Measurements from ENCODE around the gene ADCY5. TPM values are rescaled to one million over a fixed set of nuclear protein-coding genes. Genes with fewer than 3 reads are reported as not detected.

ADCY5 gene
- total RNA-seq, 1 experiment from 2014 or later: 0.49 TPM

GRCh38 chr3:123246866-123247265, 202.0 kb downstream of the ADCY5 start:
- Histone ChIP-seq H3K9me3 (ENCODE audit: control insufficient read depth in 1 of 2, insufficient read depth in 1 of 2, low read depth in 1 of 2, low read length in 2 of 2) (no peaks in the 10 kb centered on the region), H3K27ac (ENCODE audit: low read depth, low read length) (no peak overlapping the region), H3K79me2 (ENCODE audit: insufficient read depth, low read length) (no peaks in the 10 kb centered on the region), H3K4me3 (replicated peaks in 1 of 2; ENCODE audit: low read depth in 1 of 2, low read length in 2 of 2) (no peak overlapping the region), H3K9ac (ENCODE audit: low read length) (no peak overlapping the region), H3K4me2 (ENCODE audit: low read length) (no peak overlapping the region), H3K36me3 (ENCODE audit: control insufficient read depth in 1 of 2, insufficient read depth in 2 of 2, low read length in 2 of 2) (no peaks in the 10 kb centered on the region; a peak in 1 of 4 replicates), H4K20me1 (ENCODE audit: insufficient read depth) (no peaks in the 10 kb centered on the region), H3K4me1 (ENCODE audit: control insufficient read depth in 1 of 2, insufficient read depth in 2 of 2, low read length in 2 of 2) (no peaks in the 10 kb centered on the region), H3K27me3 (ENCODE audit: insufficient read depth, low read length) (no peaks in the 10 kb centered on the region), H2AFZ (ENCODE audit: low read depth, low read length, poor library complexity, severe bottlenecking) (no peak overlapping the region), H3K9me2 (ENCODE audit: insufficient read depth) (no peaks in the 10 kb centered on the region)
- intact Hi-C loops (cut with micrococcal nuclease): loop anchor here (10.0 kb wide), 1 partner anchor 392 kb away; no protein-coding TSS in a partner anchor
- POLR2A ChIA-PET: no interaction called here
- TF ChIP-seq JUND (IDR thresholded peaks at IDR 0.05) (no peak), ATF3 (IDR thresholded peaks at IDR 0.05) (no peak), ZFX (IDR thresholded peaks at IDR 0.05) (no peak)
- CTCF ChIA-PET: interaction anchor here (1.1 kb wide), 1 partner anchor 17 kb away, joined by 3 read pairs; no protein-coding TSS in a partner anchor
- DNase-seq (ENCODE audit: low read depth, low spot score): no peak
- RAD21 ChIA-PET (ENCODE audit: low non-redundant PET in 1 of 2, low total read pairs in 2 of 2, uncharacterized antibody in 2 of 2, unreplicated experiment in 2 of 2): no interaction called here
- no TSS peak for BruUV-seq (replicated peaks)
- no peak for ATAC-seq

GRCh38 chr3:123244128-123244527, 204.8 kb downstream of the ADCY5 start:
- intact Hi-C loops (cut with micrococcal nuclease): loop anchor here (10.0 kb wide), 1 partner anchor 389 kb away; no protein-coding TSS in a partner anchor
- H3K79me2 ChIP-seq (ENCODE audit: insufficient read depth, low read length): no peaks in the 10 kb centered on the region
- H4K20me1 ChIP-seq (ENCODE audit: insufficient read depth): no peaks in the 10 kb centered on the region
- no peaks in the 10 kb centered on the region for H3K9me3 ChIP-seq (ENCODE audit: control insufficient read depth in 1 of 2, insufficient read depth in 1 of 2, low read depth in 1 of 2, low read length in 2 of 2)
- H3K27me3 ChIP-seq (ENCODE audit: insufficient read depth, low read length): no peaks in the 10 kb centered on the region
- H3K4me1 ChIP-seq (ENCODE audit: control insufficient read depth in 1 of 2, insufficient read depth in 2 of 2, low read length in 2 of 2): no peaks in the 10 kb centered on the region
- TF ChIP-seq ELF1 (IDR thresholded peaks at IDR 0.05; ENCODE audit: borderline replicate concordance, low read depth) (no peak), ZNF274 (IDR thresholded peaks at IDR 0.05; ENCODE audit: low read depth, low read length) (no peak), YY1 (IDR thresholded peaks at IDR 0.05; ENCODE audit: extremely low read depth, insufficient replicate concordance, low read depth, low read length) (no peak), CTCF (IDR thresholded peaks at IDR 0.05 in 2 of 3, conservative IDR thresholded peaks at IDR 0.05 in 1 of 3; ENCODE audit: borderline replicate concordance in 1 of 3, insufficient read depth in 1 of 3, low read depth in 2 of 3, low read length in 2 of 3) (no peak), POLR2AphosphoS5 (IDR thresholded peaks at IDR 0.05; ENCODE audit: low read depth, low read length) (no peak), EZH2 (IDR thresholded peaks at IDR 0.05) (no peak), EGR1 (IDR thresholded peaks at IDR 0.05; ENCODE audit: low read depth) (no peak), ATF3 (IDR thresholded peaks at IDR 0.05) (no peak), SRF (IDR thresholded peaks at IDR 0.05; ENCODE audit: low read depth) (no peak), MAX (IDR thresholded peaks at IDR 0.05) (no peak)
- H3K27ac ChIP-seq (ENCODE audit: low read depth, low read length): no peak overlapping the region
- no peak overlapping the region for H2AFZ ChIP-seq (ENCODE audit: low read depth, low read length, poor library complexity, severe bottlenecking)
- H3K4me3 ChIP-seq (replicated peaks in 1 of 2; ENCODE audit: low read depth in 1 of 2, low read length in 2 of 2): no peak overlapping the region
- no peaks in the 10 kb centered on the region for H3K9me2 ChIP-seq (ENCODE audit: insufficient read depth)
- DNase-seq (ENCODE audit: low read depth, low spot score) (no peak), ATAC-seq (no peak)
- POLR2A ChIA-PET: no interaction called here
- CTCF ChIA-PET: no interaction called here
- H3K4me2 ChIP-seq (ENCODE audit: low read length): no peak overlapping the region
- no peak overlapping the region for H3K9ac ChIP-seq (ENCODE audit: low read length)
- H3K36me3 ChIP-seq (ENCODE audit: control insufficient read depth in 1 of 2, insufficient read depth in 2 of 2, low read length in 2 of 2): no peaks in the 10 kb centered on the region; a peak in 1 of 4 replicates
- BruUV-seq (replicated peaks): no TSS peak
- RAD21 ChIA-PET (ENCODE audit: low non-redundant PET in 1 of 2, low total read pairs in 2 of 2, uncharacterized antibody in 2 of 2, unreplicated experiment in 2 of 2): no interaction called here
